ENCODE results near the gene PSMB7.
"Not testable (repeated sequence)": the region's sequence is repeated elsewhere in the genome, so short reads cannot be mapped to it uniquely, and the experiment has no call there.

The PSMB7 gene

DNA sequence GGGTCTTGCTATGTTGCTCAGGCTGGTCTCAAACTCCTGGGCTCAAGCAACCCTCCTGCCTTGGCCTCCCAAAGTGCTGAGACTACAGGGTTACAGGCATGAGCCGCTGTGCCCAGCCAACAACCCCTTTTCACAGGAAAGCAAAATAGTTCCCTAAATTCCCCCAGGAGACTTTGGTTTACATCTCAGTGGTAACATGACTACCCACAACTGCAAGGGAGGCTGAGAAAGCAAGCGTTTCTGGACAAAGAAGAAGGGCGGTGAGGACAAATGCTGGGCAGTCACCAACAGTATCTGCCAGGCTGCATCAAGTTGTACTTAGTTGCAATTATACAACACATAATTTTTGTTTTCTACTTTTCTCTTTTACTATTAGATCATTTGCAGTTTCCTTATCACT, 27.6 kb upstream of the PSMB7 start:
- no peak for DNase-seq (ENCODE audit: low spot score)

DNA sequence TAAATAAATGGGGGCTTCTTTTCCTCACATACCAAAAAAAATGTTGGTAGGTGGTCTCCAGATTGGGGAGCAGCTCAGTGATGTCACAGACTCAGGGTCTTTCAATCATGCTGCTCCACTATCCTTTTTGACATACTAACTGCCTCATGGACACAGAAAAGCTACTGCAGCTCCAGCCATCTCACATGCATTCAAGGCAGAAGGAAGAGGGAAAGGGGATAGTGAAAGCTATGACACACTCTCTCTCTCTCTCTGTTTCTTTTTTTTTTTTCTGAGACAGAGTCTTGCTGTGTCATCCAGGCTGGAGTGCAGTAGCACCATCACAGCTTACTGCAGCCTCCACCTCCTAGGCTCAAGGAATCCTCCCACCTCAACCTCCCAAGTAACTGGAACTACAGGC, 27.1 kb upstream of the PSMB7 start:
- DNase-seq (ENCODE audit: low spot score): no peak

DNA sequence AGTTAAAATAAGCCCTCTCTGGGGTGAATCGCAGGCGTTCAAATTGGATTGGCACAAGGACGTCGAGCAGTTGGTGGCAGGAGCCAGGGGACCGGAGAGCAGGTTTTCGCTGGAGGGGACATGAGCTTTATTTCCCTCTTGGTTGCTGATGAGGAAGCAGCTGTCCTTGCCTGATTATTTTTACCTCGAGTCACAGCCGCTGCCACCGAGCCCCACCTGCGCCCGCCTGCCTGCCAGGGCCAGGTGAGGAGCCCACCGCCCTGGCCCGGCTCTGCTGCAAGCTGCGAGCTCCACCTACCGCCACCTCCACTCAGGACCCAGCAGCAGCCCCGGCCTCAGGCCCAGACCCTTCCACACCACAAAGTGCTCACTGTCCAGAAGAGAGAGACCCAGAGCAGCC, 26.0 kb upstream of the PSMB7 start:
- DNase-seq (ENCODE audit: low spot score): no peak

DNA sequence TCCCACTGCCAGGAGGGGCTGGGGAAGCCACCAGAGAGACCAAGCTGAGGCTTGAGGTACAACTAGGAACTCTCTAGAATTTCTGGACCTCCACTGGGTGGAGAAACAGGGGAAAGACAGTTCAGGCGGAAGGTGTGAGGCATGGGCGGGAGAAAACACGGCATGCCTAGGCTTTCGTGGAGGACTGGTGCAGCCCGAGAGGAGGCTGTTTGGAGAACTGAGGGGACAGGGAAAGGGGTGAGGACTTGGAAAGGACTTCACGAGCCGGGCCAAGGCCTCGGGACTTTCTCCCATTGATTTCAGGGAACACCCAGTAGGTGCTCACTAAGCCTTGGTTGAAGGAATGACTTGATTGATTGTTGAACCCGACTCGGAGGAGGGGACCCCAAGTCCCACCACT, 25.5 kb upstream of the PSMB7 start:
- no peak for DNase-seq (ENCODE audit: low spot score)

- DNase-seq (ENCODE audit: low spot score): no peak
These were observed 24.5 kb upstream of the PSMB7 start for GRCh38 chr9:124439686-124440243.

GRCh38 chr9:124439086-124439485, 23.8 kb upstream of the PSMB7 start:
- DNase-seq (ENCODE audit: low spot score): no peak

- no peak for DNase-seq (ENCODE audit: low spot score)
These were observed 22.8 kb upstream of the PSMB7 start for GRCh38 chr9:124438091-124438490.

DNA sequence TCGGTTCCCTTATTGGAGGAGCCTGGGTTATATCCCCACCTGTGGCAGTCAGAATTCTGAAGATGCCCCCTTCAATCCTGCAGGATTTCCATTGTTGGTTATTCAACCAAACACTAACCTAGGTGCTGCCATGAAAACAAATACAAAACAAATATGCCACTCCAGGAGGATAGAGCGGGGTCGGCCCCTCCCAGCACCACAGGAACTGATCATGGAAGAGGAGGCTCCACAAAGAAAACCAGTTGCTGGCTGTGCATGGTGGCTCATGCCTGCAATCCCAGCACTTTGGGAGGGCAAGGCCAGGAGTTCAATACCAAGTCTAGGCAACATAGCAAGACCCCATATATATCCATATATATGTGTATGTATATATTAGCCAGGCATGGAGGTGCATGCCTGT, 21.8 kb upstream of the PSMB7 start:
- no peak for DNase-seq (ENCODE audit: low spot score)

DNA sequence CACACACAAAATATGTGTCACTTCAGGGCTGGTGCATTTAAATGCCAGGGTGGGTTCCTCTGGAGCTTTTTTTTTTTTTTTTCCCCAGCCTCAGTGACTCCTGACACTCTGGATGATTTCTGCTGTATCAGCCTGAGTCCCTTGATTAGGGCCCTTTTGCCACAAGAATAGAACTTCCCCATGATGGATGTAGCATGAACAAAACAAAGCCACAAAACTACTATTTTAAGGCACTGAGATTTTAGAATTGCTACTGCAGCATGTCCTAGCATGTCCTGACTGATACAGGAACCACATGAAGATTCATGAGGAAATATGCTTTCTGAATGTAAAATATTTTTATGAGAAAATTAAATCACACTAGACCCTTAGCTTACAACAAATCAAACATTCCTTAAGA, 21.1 kb upstream of the PSMB7 start:
- DNase-seq (ENCODE audit: low spot score): no peak

DNA sequence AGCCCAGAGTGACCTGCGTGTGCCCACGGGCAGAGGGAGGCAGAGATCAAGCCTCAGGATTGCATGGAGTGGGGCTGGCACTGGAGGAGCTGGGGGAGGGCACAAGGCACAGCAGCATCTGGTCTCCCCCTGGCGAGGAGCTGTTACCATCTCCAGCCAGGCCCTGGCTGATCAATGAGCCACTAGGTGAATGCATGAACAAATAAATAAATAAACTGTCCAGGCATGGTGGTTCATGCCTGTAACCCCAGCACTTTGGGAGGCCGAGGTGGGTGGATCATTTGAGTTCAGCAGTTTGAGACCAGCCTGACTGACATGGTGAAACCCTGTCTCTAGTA, 14.3 kb upstream of the PSMB7 start:
- no peak for DNase-seq (ENCODE audit: low spot score)

- no peak for DNase-seq (ENCODE audit: low spot score)
These were observed 13.7 kb upstream of the PSMB7 start for GRCh38 chr9:124428751-124429529.

DNA sequence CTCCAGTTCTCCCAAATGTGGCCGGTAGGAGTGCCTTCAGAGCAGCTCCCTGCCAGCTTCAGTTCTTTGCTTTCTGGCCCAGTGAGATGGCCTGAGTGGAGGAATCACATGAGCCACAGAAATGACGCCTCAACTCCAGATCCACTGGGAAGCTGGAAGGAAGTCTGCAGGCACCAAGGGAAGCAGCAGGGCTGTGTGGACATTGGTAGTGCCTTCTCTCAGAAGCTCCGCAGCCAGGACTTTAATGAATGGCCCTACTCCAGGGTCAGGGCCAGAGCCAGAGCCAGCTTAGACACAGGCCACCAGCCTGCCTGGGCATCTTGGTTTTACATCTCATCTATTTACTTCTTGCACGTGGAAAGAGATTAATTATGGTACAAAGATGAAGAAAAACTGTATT, 12.0 kb upstream of the PSMB7 start:
- DNase-seq (ENCODE audit: low spot score): no peak

GRCh38 chr9:124426361-124426760, 11.1 kb upstream of the PSMB7 start:
- no peak for DNase-seq (ENCODE audit: low spot score)

- DNase-seq (ENCODE audit: low spot score): not testable (repeated sequence)
These were observed 10.5 kb upstream of the PSMB7 start for GRCh38 chr9:124425733-124426132.

DNA sequence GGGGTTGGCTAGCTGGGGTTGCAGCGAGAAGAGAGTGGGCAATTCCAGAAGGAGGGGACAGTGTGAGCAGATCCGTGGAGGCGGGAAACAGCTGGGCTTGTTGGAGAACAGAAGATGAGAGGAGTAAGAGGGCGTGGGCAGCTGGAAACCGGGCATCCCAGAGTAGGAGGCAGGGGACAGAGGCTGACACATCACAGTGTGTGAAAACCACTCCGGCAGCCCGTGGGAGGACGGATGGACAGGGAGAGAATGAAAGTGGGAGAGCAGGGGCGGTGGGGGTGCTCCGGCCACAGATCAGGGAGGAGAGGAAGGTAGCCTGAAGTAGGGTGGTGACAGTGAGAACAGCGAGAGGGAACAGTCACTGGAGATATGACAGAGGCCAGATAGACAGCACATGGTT, 8.3 kb upstream of the PSMB7 start:
- no peak for DNase-seq (ENCODE audit: low spot score)

DNA sequence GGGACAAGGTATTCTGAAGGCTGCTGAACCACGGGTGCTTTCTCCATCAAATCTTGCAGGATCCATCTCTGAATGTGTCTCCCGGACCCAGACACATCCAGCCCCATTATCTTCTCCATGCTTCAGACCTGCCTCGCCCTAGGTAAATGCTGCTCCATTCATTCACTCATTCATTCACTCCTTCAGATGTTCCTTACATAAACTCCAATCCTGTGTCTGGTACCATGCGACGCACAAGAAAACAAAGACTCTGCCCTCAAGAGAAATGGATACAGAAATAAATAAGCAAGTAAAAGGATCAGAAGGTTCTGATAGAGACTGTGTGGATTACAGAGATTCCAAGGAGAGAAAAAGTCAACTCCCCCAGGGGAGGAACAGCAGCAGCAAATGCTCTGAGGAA, 7.9 kb upstream of the PSMB7 start:
- no peak for DNase-seq (ENCODE audit: low spot score)

DNA sequence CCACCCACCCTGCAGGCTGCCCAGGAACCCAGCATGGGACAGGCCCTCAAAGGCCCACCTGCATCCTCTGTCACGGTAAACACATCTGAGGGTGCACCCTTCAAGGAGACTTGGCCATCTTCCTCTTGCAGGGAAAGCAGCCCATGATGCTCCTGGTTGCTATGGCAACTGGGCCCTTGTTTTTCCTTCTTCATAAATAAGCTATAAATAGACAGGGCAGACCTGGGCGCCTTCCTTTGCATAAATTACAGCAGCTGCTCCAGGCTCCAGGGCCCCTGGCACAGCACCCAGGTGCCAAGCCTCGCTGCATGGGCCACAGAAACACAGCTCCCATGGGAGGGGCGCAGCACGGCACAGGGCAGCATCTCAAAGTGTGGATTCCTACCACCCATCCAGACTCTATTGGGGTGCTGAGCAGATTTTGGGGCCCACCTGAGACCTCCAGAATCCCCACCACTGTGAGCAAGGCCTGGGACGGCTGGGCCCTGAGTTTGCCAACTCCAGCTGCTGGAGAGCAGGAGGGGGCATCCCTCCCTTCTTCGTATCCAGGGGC, 5.8 kb upstream of the PSMB7 start:
- DNase-seq (ENCODE audit: low spot score): no peak

GRCh38 chr9:124419832-124420489, 4.7 kb upstream of the PSMB7 start:
- DNase-seq (ENCODE audit: low spot score): no peak

DNA sequence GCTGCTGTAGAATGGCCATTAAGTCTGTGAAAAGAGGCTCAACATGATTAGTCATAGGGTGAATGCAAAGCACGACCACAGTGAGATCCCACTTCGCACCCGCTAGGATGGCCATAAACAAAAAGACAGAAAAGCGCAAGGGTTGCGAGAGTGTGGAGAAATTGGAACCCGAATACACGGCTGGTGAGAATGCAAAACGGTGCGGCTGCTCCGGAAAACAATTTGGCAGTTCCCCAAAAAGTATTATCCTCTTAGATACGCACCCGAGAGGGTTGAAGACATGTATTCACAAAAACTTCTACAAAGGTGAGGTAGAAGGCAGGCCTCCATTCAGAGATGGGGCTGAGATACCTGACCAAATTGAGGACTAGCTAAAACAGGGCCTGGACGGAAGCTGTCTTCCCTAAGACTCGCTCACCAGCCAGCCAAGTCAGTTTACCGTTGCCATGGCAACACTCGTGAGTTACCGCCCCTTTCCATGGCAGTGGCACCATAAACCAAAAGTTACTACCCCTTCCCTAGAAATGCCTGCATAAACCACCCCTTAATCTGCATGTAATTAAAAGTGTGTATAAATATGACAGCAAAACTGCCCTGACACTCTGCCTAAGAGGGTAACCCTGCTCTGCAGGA, 726 bp upstream of the PSMB7 start:
- DNase-seq (ENCODE audit: low spot score): no peak

DNA sequence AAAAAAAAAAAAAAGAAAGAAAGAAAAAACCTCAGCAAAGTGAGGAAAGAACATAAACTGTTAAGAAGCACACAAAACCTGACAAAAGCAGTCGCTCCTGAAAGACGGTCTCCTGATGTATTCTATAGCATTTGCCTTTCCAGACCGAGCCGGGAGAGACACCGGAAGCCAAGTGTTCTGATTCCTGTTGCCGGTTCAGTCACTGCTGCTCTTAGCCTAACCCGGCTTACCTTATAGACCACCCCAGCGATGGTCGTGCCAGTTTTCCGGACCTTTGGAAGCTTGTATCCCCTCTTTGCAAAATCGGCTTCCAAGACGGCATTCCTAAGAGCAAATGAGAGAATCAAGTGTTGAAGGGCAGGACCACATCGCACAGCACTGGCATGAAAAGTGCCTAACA, 630 bp downstream of the PSMB7 start:
- DNase-seq (ENCODE audit: low spot score): no peak

- no peak for DNase-seq (ENCODE audit: low spot score)
These were observed 3.0 kb downstream of the PSMB7 start for GRCh38 chr9:124412228-124412575.

GRCh38 chr9:124411514-124412227, 3.6 kb downstream of the PSMB7 start:
- DNase-seq (ENCODE audit: low spot score): no peak

All from globus pallidus (tissue), 1 donor.